Loucy (cell line): ENCODE results near the gene YTHDF2.
"Not testable (repeated sequence)": the region's sequence is repeated elsewhere in the genome, so short reads cannot be mapped to it uniquely, and the experiment has no call there.

Experiments
- H2AFZ ChIP-seq: fragments of 200-600 bp; sonication (generic); 2 replicates; pipeline ENCODE4 v1.6.0; 2016; ENCODE audit warnings: antibody characterized with exemption, mild to moderate bottlenecking, low read length, moderate library complexity
- H3F3A ChIP-seq: fragments of 200-600 bp; 2 replicates; pipeline ENCODE4 v1.6.0; 2016; ENCODE audit warnings: antibody characterized with exemption, low read depth, mild to moderate bottlenecking
- H3K27me3 ChIP-seq: fragments of 200-600 bp; sonication (generic); 2 replicates; pipeline ENCODE4 v1.6.1; 2014; ENCODE audit warnings: low read length, mild to moderate bottlenecking; ENCODE audit not compliant: insufficient read depth, poor library complexity, severe bottlenecking
- H3K36me3 ChIP-seq: fragments of 200-600 bp; sonication (generic); 2 replicates; pipeline ENCODE4 v1.6.1; 2016; ENCODE audit warnings: low read length; ENCODE audit not compliant: insufficient read depth
- H3K4me1 ChIP-seq: fragments of 200-600 bp; sonication (generic); 2 replicates; pipeline ENCODE4 v1.5.1; 2014; ENCODE audit warnings: low read length, mild to moderate bottlenecking; ENCODE audit not compliant: insufficient read depth, poor library complexity, severe bottlenecking
- H3K4me2 ChIP-seq: fragments of 200-600 bp; sonication (generic); 2 replicates; pipeline ENCODE4 v1.6.0; 2014; ENCODE audit warnings: antibody characterized with exemption, low read length, low read depth, mild to moderate bottlenecking; ENCODE audit not compliant: poor library complexity, severe bottlenecking
- H3K4me3 ChIP-seq: fragments of 200-600 bp; sonication (generic); 2 replicates; pipeline ENCODE4 v1.5.1; 2014; ENCODE audit warnings: low read length, mild to moderate bottlenecking, mixed read lengths; ENCODE audit not compliant: poor library complexity, severe bottlenecking
- H3K79me2 ChIP-seq: fragments of 200-600 bp; sonication (generic); 2 replicates; pipeline ENCODE4 v1.6.1; 2014; ENCODE audit warnings: low read length; ENCODE audit not compliant: insufficient read depth
- H3K9ac ChIP-seq: fragments of 200-600 bp; sonication (generic); 2 replicates; pipeline ENCODE4 v1.6.0; 2014; ENCODE audit warnings: mild to moderate bottlenecking, low read depth, low read length, moderate library complexity; ENCODE audit not compliant: poor library complexity, severe bottlenecking
- H3K9me2 ChIP-seq: fragments of 200-600 bp; sonication (generic); replicated peaks from 2 replicates; pipeline ENCODE4 v1.6.1; 2016; ENCODE audit warnings: low read depth, low read length, mixed read lengths
- H3K9me3 ChIP-seq: fragments of 200-600 bp; sonication (generic); 2 replicates; pipeline ENCODE4 v1.6.1; 2014; ENCODE audit warnings: mild to moderate bottlenecking, antibody characterized with exemption, low read length, low read depth; ENCODE audit not compliant: insufficient read depth
- H4K20me1 ChIP-seq: fragments of 200-600 bp; sonication (generic); 2 replicates; pipeline ENCODE4 v1.6.0; 2014; ENCODE audit warnings: antibody characterized with exemption, low read length, mild to moderate bottlenecking; ENCODE audit not compliant: insufficient read depth, poor library complexity, severe bottlenecking
- CTCF ChIP-seq: fragments of 200-600 bp; sonication (generic); conservative IDR thresholded peaks from 2 replicates; pipeline ENCODE4 v1.5.1; 2014; ENCODE audit warnings: mild to moderate bottlenecking, antibody characterized with exemption, low read length
- EZH2phosphoT487 ChIP-seq: fragments of 200-600 bp; IDR thresholded peaks from 2 replicates; pipeline ENCODE4 v1.6.1; 2018; ENCODE audit warnings: antibody characterized with exemption, mild to moderate bottlenecking, moderate library complexity, borderline replicate concordance

The YTHDF2 gene

DNA sequence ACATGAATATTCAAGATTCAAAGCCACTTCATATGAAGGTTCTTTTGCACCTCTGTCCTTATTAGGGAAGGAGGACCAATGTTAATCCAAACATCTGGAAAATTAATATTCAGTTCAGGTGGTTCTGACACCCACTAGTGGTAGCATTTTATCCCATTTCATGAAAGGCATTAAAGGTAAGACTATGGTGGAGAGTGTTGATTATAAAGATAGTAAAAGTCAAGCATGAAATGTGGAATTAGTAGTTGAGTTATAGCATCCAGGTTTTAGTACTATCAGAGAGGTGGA, 17.5 kb upstream of the YTHDF2 start:
- TF ChIP-seq EZH2phosphoT487 (no peak), CTCF (0 out of 2 replicates have a peak, but pooled peaks have one; percentile 29)
- H3K36me3 ChIP-seq: peaks cover 9% of the 10 kb centered on the region; the same call in 1 of the 2 replicates
- H3K4me3 ChIP-seq: no peak overlapping the region
- no peaks in the 10 kb centered on the region for H3K79me2 ChIP-seq
- no peaks in the 10 kb centered on the region for H4K20me1 ChIP-seq
- no peak overlapping the region for H3K4me2 ChIP-seq
- no peaks in the 10 kb centered on the region for H3K27me3 ChIP-seq
- H3K9me3 ChIP-seq: no peaks in the 10 kb centered on the region
- H2AFZ ChIP-seq: no peak overlapping the region
- no peaks in the 10 kb centered on the region for H3K9me2 ChIP-seq
- H3K9ac ChIP-seq: no peak overlapping the region
- H3F3A ChIP-seq: no peaks in the 10 kb centered on the region
- no peaks in the 10 kb centered on the region for H3K4me1 ChIP-seq

- Histone ChIP-seq H3K4me3 (no peak overlapping the region), H3K79me2 (no peaks in the 10 kb centered on the region), H3K4me2 (no peak overlapping the region), H3K9me2 (no peaks in the 10 kb centered on the region), H3K9me3 (no peaks in the 10 kb centered on the region), H3K4me1 (no peaks in the 10 kb centered on the region), H4K20me1 (no peaks in the 10 kb centered on the region), H3K9ac (no peak overlapping the region), H3K36me3 (no peaks in the 10 kb centered on the region), H3K27me3 (no peaks in the 10 kb centered on the region), H3F3A (no peaks in the 10 kb centered on the region), H2AFZ (no peak overlapping the region)
- no peak for TF ChIP-seq EZH2phosphoT487
- no peak for TF ChIP-seq CTCF
Observed at GRCh38 chr1:28720376-28720775, 16.4 kb upstream of the YTHDF2 start.

- not testable (repeated sequence) for H3K79me2 ChIP-seq, H3K9ac ChIP-seq, H4K20me1 ChIP-seq, H3K36me3 ChIP-seq, H3K4me1 ChIP-seq, H3K4me2 ChIP-seq, H3K27me3 ChIP-seq, H2AFZ ChIP-seq, H3K9me3 ChIP-seq, H3K9me2 ChIP-seq, H3F3A ChIP-seq, H3K4me3 ChIP-seq
Observed at GRCh38 chr1:28721927-28722326, 14.8 kb upstream of the YTHDF2 start.

- H4K20me1 ChIP-seq, H3K36me3 ChIP-seq, H3K9ac ChIP-seq, H3K9me3 ChIP-seq, H3K79me2 ChIP-seq, H3K9me2 ChIP-seq, H3K27me3 ChIP-seq, H3F3A ChIP-seq, H2AFZ ChIP-seq, H3K4me1 ChIP-seq, H3K4me2 ChIP-seq, H3K4me3 ChIP-seq: not testable (repeated sequence)
Observed at GRCh38 chr1:28725365-28725764, 11.4 kb upstream of the YTHDF2 start.
